PFSK-1 (cell line): Measurements from ENCODE around the gene SLC9A8.

Experiments
- FOXP2 ChIP-seq: optimal IDR thresholded peaks from 2 replicates; pipeline ENCODE3; 2011; ENCODE audit warnings: borderline replicate concordance, control low read depth, inconsistent platforms; ENCODE audit not compliant: insufficient read depth; ENCODE audit errors: extremely low read length, extremely low read depth
- POLR2AphosphoS5 ChIP-seq: IDR thresholded peaks from 2 replicates; pipeline ENCODE4 v1.6.1; 2012; ENCODE audit warnings: low read depth, mild to moderate bottlenecking, control low read depth, low read length, moderate library complexity
- REST ChIP-seq, 2 experiments: IDR thresholded peaks; 2 replicates each; pipeline versions ENCODE4 v1.6.1 to v1.8.0; 2011 to 2012; ENCODE audit warnings: low read depth in 2 of 2, low read length in 2 of 2, control low read depth in 1 of 2, inconsistent platforms in 1 of 2, mild to moderate bottlenecking in 1 of 2, moderate library complexity in 1 of 2; ENCODE audit not compliant: insufficient read depth in 1 of 2
- SIN3A ChIP-seq: IDR thresholded peaks from 2 replicates; pipeline ENCODE4 v1.6.1; 2012; ENCODE audit warnings: mild to moderate bottlenecking, low read length, moderate library complexity, borderline replicate concordance; ENCODE audit not compliant: insufficient read depth
- TAF1 ChIP-seq: IDR thresholded peaks from 2 replicates; pipeline ENCODE4 v1.6.1; 2012; ENCODE audit warnings: low read length, control low read depth, borderline replicate concordance; ENCODE audit not compliant: insufficient read depth

SLC9A8 gene

DNA sequence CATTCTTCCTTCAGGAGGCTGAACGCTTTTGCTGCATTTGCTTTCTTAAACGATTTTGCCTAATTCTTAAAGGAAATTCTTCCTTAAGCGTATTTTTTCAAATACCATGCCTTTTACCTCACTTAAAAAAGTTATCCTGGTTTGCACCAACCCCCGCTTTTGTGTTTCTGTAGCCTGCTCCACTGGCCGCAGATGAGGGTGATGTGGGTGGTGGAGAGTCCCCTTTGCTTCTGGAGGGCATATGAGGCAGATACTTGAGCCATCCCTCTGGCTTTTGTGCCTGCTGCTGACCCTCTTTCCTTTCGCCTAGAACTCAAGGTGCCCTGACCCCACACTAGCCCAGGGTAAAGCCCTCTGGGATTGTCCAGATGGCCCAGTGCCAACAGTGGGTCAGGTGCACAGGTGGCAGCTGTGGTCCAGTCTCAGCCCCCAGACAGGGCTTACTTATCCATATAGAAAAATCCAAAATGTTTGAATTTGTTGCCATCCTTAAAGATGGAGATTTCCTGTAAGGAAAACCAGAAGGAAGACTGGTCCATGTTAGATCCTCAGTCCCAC is 58.8 kb downstream of the SLC9A8 start:
- TF ChIP-seq SIN3A = no peak
- TF ChIP-seq POLR2AphosphoS5 = no peak
- TF ChIP-seq FOXP2 = no peak
- no peak for TF ChIP-seq TAF1
- TF ChIP-seq REST (IDR thresholded peaks at IDR 0.05; ENCODE audit: insufficient read depth in 1 of 2, low read depth in 2 of 2, low read length in 2 of 2) = no peak

- no peak for TF ChIP-seq FOXP2
- TF ChIP-seq TAF1 = no peak
- no peak for TF ChIP-seq POLR2AphosphoS5
- TF ChIP-seq SIN3A = no peak
- no peak for TF ChIP-seq REST (IDR thresholded peaks at IDR 0.05; ENCODE audit: insufficient read depth in 1 of 2, low read depth in 2 of 2, low read length in 2 of 2)
These were observed 59.4 kb downstream of the SLC9A8 start for GRCh38 chr20:49872056-49872455.

DNA sequence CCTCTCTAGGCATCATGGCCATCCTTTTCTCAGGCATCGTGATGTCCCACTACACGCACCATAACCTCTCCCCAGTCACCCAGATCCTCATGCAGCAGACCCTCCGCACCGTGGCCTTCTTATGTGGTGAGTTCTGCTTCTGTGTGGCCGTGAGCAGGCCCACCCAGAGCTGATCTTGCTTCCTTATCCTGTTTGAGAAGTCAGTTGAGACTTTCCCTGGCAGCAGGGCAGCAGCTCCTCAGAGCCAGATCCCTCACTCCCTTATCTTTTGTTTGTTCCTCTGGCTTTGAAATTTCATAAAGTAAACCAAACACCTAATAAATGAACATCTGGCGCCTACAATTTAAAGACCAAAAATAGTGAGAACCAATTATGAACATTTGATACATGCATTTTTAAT is 62.1 kb downstream of the SLC9A8 start:
- TF ChIP-seq POLR2AphosphoS5 (no peak), FOXP2 (no peak), TAF1 (no peak), SIN3A (no peak)

DNA sequence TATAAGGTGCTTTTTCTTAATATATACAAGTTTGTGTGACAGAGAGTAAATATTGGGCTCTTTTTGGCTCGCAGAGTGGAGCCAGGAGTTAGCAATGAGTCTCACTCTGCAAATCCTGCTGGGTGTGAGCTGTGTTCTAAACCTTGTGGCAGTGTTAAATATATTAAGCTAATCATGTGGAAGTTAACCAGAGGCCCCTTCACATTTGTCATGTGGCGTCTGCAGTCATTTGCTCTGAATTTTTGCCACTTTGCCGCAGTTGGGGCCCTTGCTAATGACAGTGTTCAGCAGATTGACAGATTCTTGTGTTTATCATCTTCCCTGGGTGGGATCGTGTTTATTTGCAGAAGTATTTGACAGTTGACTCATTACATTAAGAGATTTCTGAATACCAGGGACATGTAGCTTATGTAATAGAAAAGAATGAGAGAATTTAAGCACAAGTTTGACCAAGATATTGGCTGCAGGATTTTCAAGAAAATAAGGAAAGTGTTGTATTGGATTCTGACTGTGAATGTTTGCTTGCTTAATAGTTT is 64.8 kb downstream of the SLC9A8 start:
- TF ChIP-seq TAF1 (no peak), SIN3A (no peak), POLR2AphosphoS5 (no peak), REST (IDR thresholded peaks at IDR 0.05; ENCODE audit: insufficient read depth in 1 of 2, low read depth in 2 of 2, low read length in 2 of 2) (no peak), FOXP2 (no peak)

DNA sequence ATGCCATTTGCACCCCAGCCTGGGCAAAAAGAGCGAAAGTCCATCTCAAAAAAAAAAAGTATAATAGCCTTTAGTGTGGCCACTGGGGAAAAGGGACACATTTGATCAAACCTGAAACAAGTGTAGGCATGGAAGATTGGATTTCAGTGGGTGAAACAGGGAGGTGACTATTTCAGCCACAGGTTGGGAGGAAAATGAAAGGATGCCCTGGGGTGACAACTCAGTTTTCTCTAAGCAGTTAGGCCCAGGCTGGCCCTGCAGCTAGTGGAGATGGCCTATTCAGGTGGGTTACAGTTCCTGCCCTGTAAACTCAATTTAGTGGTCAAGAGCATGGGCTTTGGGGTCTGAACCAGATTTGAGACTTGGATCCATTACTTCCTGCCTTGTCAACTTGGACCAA is 66.3 kb downstream of the SLC9A8 start:
- TF ChIP-seq FOXP2 = no peak
- TF ChIP-seq REST (IDR thresholded peaks at IDR 0.05; ENCODE audit: insufficient read depth in 1 of 2, low read depth in 2 of 2, low read length in 2 of 2) = no peak
- TF ChIP-seq TAF1 = no peak
- no peak for TF ChIP-seq SIN3A
- TF ChIP-seq POLR2AphosphoS5 = no peak
